Caco-2 (cell line): ENCODE measurements around the gene LRRK1. TPM values are rescaled to one million over a fixed set of nuclear protein-coding genes. Genes with fewer than 3 reads are reported as not detected.

Experiments
- BruUV-seq: library from RNA; stranded (reverse); fragments of 400-500 nt; replicated peaks from 2 replicates; lab custom pipeline; 2021; lab: Mats Ljungman, UMichigan
- CTCF ChIA-PET: fragments of 300-600 bp; sonication (Branson Sonifier 250); formaldehyde crosslinking; loops from one replicate; lab custom pipeline; 2022; ENCODE audit warnings: antibody characterized with exemption; lab: Charles Lee
- POLR2A ChIA-PET: fragments of 300-600 bp; sonication (Branson Sonifier 250); formaldehyde crosslinking; loops from one replicate; lab custom pipeline; 2022; ENCODE audit warnings: antibody characterized with exemption; lab: Charles Lee
- DNase-seq, 2 experiments: peaks; one replicate each; pipeline versions ENCODE4 v3.0.0 to v3.0.0-alpha.2; 2020 to 2022
- H3K27me3 ChIP-seq: replicated peaks from 2 replicates; pipeline ENCODE4 v1.6.0; 2011; ENCODE audit warnings: low read length; ENCODE audit not compliant: control insufficient read depth, insufficient read depth
- H3K36me3 ChIP-seq: 2 replicates; pipeline ENCODE4 v1.5.1; 2011; ENCODE audit warnings: low read length; ENCODE audit not compliant: control insufficient read depth, insufficient read depth
- H3K4me1 ChIP-seq: fragments of 250-450 bp; sonication (Bioruptor Pico); 2 replicates; pipeline ENCODE4 v1.5.1; 2020; ENCODE audit warnings: mild to moderate bottlenecking
- H3K4me3 ChIP-seq: 2 replicates; pipeline ENCODE4 v1.5.1; 2011; ENCODE audit warnings: low read depth, mild to moderate bottlenecking, control low read depth, low read length
- H3K9me3 ChIP-seq: fragments of 250-450 bp; sonication (Bioruptor Pico); 2 replicates; pipeline ENCODE4 v1.5.1; 2020; ENCODE audit warnings: mild to moderate bottlenecking, moderate library complexity
- H3K27ac Mint-ChIP-seq: one replicate; pipeline ENCODE4 v1.8.0; 2022; ENCODE audit warnings: mixed read lengths; ENCODE audit not compliant: unreplicated experiment
- H3K27me3 Mint-ChIP-seq: one replicate; pipeline ENCODE4 v1.8.0; 2022; ENCODE audit warnings: mixed read lengths; ENCODE audit not compliant: insufficient read depth, unreplicated experiment
- H3K36me3 Mint-ChIP-seq: one replicate; pipeline ENCODE4 v1.8.0; 2022; ENCODE audit warnings: mild to moderate bottlenecking, mixed read lengths; ENCODE audit not compliant: insufficient read depth, unreplicated experiment
- H3K4me1 Mint-ChIP-seq: one replicate; pipeline ENCODE4 v1.8.0; 2022; ENCODE audit warnings: low read depth, mixed read lengths; ENCODE audit not compliant: unreplicated experiment
- H3K4me3 Mint-ChIP-seq: one replicate; pipeline ENCODE4 v1.8.0; 2022; ENCODE audit warnings: mild to moderate bottlenecking, moderate library complexity, mixed read lengths; ENCODE audit not compliant: unreplicated experiment
- H3K9me3 Mint-ChIP-seq: one replicate; pipeline ENCODE4 v1.8.0; 2022; ENCODE audit warnings: mixed read lengths; ENCODE audit not compliant: unreplicated experiment
- intact Hi-C: fragments of 100-400 bp; cut with micrococcal nuclease; formaldehyde crosslinking; loops from one replicate; pipeline ENCODE4 v1.10.0; 2022; ENCODE audit not compliant: unreplicated experiment
- total RNA-seq: library from RNA; stranded (reverse); gene quantifications from 2 replicates; pipeline ENCODE4 v1.2.3, GENCODE V29; 2022
- TF ChIP-seq, protein P1 (sequence below), 2 experiments: fragments of 200-600 bp in 1 of 2; IDR thresholded peaks; 1 replicate in 1 of 2; 2 replicates in 1 of 2; pipeline versions ENCODE4 v1.5.1 to v1.8.0; 2011 to 2022; ENCODE audit warnings: antibody characterized with exemption in 1 of 2, control low read depth in 1 of 2, inconsistent platforms in 1 of 2, low read depth in 1 of 2, low read length in 1 of 2, mild to moderate bottlenecking in 1 of 2, moderate library complexity in 1 of 2; ENCODE audit not compliant: insufficient read depth in 1 of 2, severe bottlenecking in 1 of 2, unreplicated experiment in 1 of 2

Gene LRRK1
- total RNA-seq, 1 experiment from 2014 or later = 12.0 TPM

- intact Hi-C loops = loop anchor here (1.0 kb wide), 1 partner anchor 170 kb away; no protein-coding TSS in a partner anchor
- no peak for DNase-seq
- H3K36me3 ChIP-seq = no peaks in the 10 kb centered on the region
- Mint-ChIP-seq H3K4me3 (no peak overlapping the region), H3K9me3 (no peaks in the 10 kb centered on the region), H3K27me3 (peaks cover 3% of the 10 kb centered on the region), H3K27ac (no peak overlapping the region), H3K36me3 (no peaks in the 10 kb centered on the region), H3K4me1 (peaks cover 6% of the 10 kb centered on the region)
- no peaks in the 10 kb centered on the region for H3K9me3 ChIP-seq
- ChIA-PET POLR2A (no interaction called here), CTCF (no interaction called here)
- BruUV-seq = no TSS peak
- H3K4me1 ChIP-seq = no peaks in the 10 kb centered on the region
- no peaks in the 10 kb centered on the region for H3K27me3 ChIP-seq
- TF ChIP-seq, protein P1, sequence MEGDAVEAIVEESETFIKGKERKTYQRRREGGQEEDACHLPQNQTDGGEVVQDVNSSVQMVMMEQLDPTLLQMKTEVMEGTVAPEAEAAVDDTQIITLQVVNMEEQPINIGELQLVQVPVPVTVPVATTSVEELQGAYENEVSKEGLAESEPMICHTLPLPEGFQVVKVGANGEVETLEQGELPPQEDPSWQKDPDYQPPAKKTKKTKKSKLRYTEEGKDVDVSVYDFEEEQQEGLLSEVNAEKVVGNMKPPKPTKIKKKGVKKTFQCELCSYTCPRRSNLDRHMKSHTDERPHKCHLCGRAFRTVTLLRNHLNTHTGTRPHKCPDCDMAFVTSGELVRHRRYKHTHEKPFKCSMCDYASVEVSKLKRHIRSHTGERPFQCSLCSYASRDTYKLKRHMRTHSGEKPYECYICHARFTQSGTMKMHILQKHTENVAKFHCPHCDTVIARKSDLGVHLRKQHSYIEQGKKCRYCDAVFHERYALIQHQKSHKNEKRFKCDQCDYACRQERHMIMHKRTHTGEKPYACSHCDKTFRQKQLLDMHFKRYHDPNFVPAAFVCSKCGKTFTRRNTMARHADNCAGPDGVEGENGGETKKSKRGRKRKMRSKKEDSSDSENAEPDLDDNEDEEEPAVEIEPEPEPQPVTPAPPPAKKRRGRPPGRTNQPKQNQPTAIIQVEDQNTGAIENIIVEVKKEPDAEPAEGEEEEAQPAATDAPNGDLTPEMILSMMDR (IDR thresholded peaks at IDR 0.05; ENCODE audit: insufficient read depth in 1 of 2, low read depth in 1 of 2, low read length in 1 of 2, severe bottlenecking in 1 of 2, unreplicated experiment in 1 of 2) = no peak
- H3K4me3 ChIP-seq = no peak overlapping the region
Measured at GRCh38 chr15:101088271-101088670, 169.1 kb downstream of the LRRK1 start.

GRCh38 chr15:101088788-101089578 lies 169.8 kb downstream of the LRRK1 start:
- H3K36me3 Mint-ChIP-seq = no peaks in the 10 kb centered on the region
- POLR2A ChIA-PET = no interaction called here
- Histone ChIP-seq H3K4me3 (no peak overlapping the region), H3K4me1 (no peaks in the 10 kb centered on the region), H3K9me3 (no peaks in the 10 kb centered on the region), H3K27me3 (no peaks in the 10 kb centered on the region), H3K36me3 (no peaks in the 10 kb centered on the region)
- TF ChIP-seq, protein P1 (IDR thresholded peaks at IDR 0.05; ENCODE audit: insufficient read depth in 1 of 2, low read depth in 1 of 2, low read length in 1 of 2, severe bottlenecking in 1 of 2, unreplicated experiment in 1 of 2) = peak; percentile 77 to 95
- intact Hi-C loops = loop anchor here (1.0 kb wide), 1 partner anchor 169 kb away; no protein-coding TSS in a partner anchor
- DNase-seq = peak; percentile 52 to 83
- H3K4me1 Mint-ChIP-seq = peaks cover 6% of the 10 kb centered on the region
- no peak overlapping the region for H3K4me3 Mint-ChIP-seq
- no TSS peak for BruUV-seq
- H3K27me3 Mint-ChIP-seq = no peaks in the 10 kb centered on the region
- H3K27ac Mint-ChIP-seq = no peak overlapping the region
- no peaks in the 10 kb centered on the region for H3K9me3 Mint-ChIP-seq
- CTCF ChIA-PET = interaction anchor here (1.2 kb wide), 1 partner anchor 169 kb away, joined by 3 read pairs; no protein-coding TSS in a partner anchor

GRCh38 chr15:101089579-101090427 lies 170.6 kb downstream of the LRRK1 start:
- no peak overlapping the region for H3K27ac Mint-ChIP-seq
- H3K27me3 Mint-ChIP-seq = no peaks in the 10 kb centered on the region
- intact Hi-C loops = no loop called here
- CTCF ChIA-PET = interaction anchor here (1.2 kb wide), 1 partner anchor 169 kb away, joined by 3 read pairs; no protein-coding TSS in a partner anchor
- Histone ChIP-seq H3K4me1 (no peaks in the 10 kb centered on the region), H3K27me3 (no peaks in the 10 kb centered on the region), H3K36me3 (no peaks in the 10 kb centered on the region), H3K4me3 (no peak overlapping the region), H3K9me3 (no peaks in the 10 kb centered on the region)
- no peaks in the 10 kb centered on the region for H3K9me3 Mint-ChIP-seq
- TF ChIP-seq, protein P1 (IDR thresholded peaks at IDR 0.05; ENCODE audit: insufficient read depth in 1 of 2, low read depth in 1 of 2, low read length in 1 of 2, severe bottlenecking in 1 of 2, unreplicated experiment in 1 of 2) = no peak
- peaks cover 6% of the 10 kb centered on the region for H3K4me1 Mint-ChIP-seq
- no peaks in the 10 kb centered on the region for H3K36me3 Mint-ChIP-seq
- POLR2A ChIA-PET = no interaction called here
- no peak for DNase-seq
- no peak overlapping the region for H3K4me3 Mint-ChIP-seq
- BruUV-seq = no TSS peak
